Stimulated activated CD8-positive, alpha-beta memory T cell treated with anti-CD3 and anti-CD28 coated beads, Interleukin-15, amount 100 ng/mL, for 24 hours (primary cell): ENCODE measurements around the gene UVRAG.

Experiments used
- DNase-seq: peaks from one replicate; pipeline ENCODE4 v3.0.0-alpha.2; 2020; ENCODE audit warnings: low read depth

UVRAG gene

DNA sequence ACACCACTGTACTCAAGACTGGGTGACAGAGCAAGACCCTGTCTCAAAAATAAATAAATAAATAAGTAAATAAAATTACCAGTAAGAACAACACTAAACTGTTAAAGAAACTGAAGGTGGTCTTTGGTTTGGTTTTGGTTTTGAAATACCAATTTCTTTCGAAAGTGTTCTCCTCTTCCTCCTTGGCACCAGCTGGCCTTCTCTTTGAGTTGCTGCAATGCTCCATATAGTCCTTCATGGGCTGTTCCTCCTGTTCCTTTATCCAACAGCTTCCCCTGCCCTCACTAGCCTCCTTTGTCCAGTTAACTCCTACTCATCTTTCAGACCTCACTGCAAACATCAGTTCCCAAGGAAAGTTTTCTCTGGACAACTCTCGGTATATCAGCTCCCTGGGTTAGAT is 5.0 kb upstream of the UVRAG start:
- no peak for DNase-seq

DNA sequence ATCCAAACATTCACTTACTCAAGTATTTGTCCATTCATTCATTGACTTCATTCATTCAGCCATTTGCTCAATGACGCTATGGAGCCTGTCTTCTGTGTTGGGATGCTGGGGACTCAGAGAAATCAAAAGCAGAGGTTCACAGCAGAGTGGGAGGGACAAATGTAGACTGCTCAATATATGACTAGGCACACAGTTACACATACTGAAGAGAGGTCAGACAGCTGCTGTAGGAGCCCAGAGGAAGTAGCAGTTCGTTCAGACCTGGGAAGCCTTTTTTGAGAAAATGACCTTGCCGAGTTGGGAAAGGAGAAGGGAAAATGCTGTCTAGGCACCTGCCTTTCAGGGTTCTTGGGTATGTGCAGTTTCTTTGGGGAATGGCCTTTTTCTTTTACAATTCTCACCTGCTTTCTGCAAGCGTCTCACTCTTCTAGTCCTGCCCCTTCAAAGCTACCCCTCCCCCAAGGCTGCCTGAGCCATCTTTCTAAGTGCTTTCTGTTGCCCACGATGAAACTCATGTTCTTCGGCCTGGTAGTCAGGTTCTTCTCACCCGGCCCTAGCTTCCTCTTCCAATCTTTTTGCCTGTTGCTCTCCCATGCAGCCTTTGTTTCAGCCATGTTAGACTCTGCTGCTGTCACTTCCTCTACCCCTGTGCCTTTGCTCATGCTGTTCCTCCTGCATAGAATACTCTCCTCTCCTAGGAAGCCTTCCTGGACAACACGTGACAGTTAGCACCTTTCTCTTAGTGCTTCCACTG is 4.2 kb upstream of the UVRAG start:
- no peak for DNase-seq

DNA sequence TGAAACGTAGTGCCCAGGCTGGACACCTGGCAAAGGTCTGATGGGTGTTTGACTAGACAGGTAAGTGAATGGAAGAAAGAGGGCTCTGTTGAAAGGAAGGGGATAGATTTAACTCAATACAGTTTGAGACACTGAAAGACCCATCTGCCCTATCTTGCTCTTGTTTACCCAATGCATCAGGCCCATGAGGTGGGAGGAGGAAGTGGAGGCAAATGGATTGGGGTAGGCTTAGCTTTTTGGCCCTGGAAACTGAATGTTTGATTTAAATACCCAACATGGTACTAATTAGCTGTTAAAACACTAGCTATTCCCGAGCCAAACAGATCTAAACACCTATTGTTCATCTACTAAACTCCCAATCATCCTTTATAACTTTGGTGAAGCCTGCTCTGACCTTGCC is 3.5 kb upstream of the UVRAG start:
- no peak for DNase-seq

DNA sequence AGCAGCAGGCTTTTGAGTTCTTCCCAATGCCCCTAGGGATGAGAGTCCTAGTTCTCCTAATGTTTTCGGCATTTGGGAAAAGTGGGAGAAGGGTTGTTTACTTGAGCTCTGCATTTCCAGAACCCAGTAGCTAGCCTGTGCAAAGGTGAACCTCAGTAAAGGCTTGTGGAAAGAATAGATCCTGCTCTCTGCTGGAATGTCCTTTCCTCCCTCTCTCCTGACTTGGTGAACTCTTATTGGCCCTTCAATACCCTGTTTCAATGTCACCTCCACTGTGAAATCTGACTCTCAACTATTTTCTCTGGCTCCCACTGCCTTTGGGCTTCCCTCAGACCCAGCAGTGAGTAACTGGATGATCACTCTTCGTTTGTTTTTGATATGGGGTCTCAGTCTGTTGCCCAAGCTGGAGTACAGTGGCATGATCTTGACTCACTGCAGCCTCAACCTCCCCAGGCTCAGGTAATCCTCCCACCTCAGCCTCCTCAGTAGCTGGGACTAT is 2.4 kb upstream of the UVRAG start:
- no peak for DNase-seq

DNA sequence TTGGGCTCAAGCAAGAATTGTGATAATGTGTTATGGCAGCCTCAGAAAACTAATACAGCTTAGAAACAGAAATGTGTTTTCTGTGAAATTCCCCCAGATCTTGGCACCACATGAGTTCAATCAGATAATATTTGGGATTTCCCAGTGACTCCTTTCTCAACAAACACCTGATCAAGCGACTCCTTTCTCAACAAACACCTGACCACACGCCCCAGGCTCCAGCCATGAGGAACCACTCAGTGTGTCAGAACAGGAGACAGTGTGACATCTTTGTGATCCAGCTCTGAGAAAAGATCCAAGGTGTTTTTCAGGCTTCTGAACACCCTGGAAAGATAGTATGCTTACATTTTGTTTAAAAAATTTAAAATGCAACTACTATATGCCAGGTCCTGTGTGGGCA is 1.9 kb upstream of the UVRAG start:
- no peak for DNase-seq

DNA sequence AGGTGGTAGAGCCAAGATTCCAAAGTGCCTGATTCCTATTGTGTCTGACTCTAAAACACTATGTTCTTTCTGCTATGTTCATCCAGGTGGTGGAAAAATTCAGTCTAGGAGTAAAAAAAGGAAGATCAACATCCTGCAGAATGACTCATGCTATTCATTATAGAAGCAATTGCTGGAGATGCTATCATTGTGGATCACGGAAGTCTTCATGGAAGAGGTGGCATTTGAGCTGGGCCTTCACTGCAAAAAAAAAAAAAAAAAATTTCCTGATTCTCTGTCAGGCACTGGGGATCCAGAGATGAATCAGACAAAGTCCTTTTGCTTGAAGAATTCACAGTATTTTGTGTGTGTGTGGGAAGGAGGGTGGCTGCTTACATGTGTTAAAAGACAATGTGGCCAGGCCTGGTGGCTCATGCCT is 1.4 kb upstream of the UVRAG start:
- no peak for DNase-seq

DNA sequence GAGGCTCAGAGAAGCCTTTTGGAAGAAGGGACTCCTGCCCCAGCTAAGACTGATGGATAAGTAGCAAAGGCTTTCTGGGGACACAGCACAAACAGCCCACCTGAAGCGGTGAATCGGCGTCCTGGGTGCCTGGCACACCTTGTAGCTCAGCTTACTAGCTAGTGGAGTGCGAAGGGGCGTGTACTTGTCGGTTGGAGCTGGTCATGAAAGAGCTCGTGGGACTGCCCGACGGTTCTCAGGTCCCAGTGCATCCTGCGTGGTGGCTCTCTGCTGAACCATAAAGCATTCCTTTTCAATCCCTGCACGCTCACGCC is 690 bp upstream of the UVRAG start:
- DNase-seq = no peak

DNA sequence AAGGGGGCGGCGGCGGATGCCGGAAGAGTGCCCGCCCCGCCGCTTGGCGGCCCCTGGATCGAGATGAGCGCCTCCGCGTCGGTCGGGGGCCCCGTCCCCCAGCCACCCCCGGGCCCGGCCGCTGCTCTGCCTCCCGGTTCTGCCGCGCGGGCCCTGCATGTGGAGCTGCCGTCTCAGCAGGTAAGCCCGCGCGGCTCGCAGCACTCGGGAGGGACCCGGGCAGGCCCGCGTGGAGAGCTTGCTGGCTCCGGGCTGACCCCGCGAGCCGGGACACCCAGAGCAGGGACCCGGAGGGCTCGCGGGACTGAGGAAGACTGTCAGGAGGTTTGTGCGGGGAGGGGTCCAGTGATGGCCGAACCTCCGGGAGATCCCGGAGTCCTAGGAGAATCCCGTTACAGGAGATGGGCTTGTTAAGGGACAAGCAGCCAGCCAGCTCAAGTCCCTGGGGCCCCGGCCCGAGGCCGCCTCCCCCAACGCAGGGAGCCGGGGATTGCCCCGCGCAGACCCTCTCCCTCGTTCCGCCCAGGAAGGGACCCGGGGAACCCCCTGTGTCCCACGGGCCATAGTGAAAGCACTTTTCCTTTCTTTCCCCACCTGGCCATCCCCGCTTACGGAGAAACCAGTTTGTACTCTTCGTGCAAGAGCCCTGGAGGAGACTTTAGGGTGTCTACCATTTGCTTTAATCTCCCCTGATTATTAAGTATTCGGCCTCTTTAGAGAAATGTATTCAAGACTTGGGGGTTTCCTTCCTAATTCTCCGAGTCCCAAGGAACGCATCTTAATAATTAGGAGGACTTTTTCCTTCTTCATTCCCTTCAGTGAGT is 547 bp downstream of the UVRAG start:
- DNase-seq = peak; percentile 6

DNA sequence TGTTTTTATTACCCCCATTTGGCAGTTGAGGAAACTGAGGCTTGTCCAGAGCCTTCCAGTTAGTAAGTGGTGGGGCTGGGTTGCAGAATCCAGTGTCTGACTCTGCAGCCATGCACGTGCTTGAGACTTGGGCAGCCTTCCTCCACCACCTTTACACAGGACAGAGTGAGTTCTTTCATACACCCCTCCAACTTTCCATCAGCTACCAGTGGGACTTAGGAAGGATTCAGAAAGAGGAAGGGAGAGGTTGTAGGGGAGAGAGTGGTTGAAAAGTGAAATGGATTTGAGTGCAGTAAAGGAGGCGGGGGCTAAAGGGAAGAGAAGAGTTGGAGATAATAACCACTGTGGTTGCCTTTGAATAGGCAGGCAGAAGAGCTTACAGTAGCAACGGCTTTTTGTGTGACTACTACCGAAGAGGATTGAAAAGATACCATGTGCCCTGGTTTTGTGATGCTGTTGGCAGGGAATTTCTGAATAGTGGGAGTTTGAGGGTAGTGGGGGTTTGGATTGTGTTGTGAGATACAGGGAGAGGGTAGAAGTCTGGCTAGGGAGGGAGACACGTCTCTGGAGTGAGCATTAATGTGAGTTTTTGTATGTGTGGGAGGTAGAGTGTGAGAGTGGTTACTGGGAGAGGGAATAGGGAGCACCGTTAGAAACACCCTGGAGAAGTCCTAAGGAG is 1.7 kb downstream of the UVRAG start:
- no peak for DNase-seq

DNA sequence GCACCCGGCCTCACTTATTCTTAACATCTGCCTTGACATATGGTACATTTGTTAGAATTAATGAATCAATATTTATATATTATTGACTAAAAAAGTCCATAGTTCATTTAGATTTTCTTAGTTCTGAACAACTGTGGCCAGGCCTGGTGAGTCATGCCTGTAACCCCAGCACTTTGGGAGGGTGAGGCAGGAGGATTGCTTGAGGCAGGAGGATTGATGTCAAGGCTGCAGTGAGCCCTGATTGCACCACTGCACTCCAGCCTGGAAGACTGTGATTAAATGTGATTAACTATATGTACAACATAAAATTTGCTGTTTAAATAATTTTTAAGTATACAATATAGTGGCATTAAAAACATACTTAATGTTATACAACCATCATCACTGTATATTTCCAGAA is 5.6 kb downstream of the UVRAG start:
- DNase-seq = no peak

DNA sequence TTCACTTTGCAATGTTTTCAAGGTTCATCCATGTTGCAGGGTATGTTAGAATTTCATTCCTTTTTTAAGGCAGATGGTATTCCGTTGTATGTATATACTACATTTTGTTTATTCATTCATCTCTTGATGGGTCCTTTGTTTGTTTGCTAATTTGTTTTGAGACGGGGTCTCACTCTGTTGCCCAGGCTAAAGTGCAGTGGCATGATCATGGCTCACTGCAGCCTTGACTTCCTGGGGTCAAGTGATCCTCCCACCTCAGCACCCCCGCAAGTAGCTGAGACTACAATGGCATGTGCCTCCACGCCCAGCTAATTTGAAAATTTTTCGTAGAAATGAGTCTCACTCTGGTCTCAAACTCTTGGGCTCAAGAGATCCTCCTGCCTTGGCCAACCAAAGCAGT is 6.2 kb downstream of the UVRAG start:
- DNase-seq = no peak

DNA sequence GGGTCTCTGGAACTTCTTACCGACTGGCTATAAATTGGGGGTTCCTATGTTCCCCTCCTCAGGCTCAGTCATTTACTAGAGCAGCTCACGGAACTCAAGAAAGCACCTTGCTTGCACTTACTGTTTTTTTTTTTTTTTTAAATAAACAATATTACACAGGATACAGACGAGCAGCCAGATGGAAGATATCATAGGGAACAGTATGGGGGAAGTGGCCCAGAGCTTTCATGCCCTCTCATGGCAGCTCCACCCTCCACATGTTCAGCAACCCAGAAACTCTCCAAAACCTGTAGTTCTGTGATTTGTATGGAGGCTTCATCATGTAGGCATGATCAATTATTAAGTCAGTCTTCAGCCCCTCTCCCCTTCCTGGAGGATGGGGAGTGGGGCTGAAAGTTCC is 7.5 kb downstream of the UVRAG start:
- DNase-seq = no peak

DNA sequence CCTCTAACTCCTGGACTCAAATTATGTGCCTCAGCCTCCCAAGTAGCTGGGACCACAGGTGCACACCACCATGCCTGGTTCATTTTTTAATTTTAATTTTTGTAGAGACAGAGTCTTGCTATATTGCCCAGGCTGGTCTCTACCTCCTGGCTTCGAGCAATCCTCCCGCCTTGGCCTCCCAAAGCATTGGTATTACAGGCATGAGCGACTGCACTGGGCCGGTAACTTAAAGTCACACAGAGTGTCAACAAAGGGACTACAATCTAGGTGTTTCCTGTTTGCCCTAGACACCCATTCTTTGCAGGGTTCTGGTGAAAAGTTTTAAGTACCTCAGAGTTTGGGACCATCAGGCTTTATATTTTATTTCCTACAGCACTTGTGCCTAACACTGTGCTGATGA is 8.4 kb downstream of the UVRAG start:
- DNase-seq = no peak

DNA sequence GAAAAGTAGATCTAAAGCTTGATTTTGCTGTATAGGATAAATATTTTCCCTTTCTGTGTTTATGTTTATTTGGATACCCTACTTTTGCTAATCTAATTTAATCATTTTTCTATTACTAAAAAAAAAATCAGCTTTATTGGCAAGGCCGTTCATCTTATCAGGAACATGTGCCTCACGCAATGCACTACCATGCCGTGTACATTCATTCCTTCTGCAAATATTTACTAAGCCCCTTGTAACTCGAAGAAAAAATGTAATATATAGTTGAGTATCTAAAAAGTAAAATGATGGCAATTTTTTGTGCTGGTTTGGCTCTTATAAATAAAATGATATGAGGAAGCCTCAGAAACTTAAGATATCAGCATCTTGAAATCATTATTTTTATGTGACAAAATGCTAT is 8.9 kb downstream of the UVRAG start:
- DNase-seq = no peak

DNA sequence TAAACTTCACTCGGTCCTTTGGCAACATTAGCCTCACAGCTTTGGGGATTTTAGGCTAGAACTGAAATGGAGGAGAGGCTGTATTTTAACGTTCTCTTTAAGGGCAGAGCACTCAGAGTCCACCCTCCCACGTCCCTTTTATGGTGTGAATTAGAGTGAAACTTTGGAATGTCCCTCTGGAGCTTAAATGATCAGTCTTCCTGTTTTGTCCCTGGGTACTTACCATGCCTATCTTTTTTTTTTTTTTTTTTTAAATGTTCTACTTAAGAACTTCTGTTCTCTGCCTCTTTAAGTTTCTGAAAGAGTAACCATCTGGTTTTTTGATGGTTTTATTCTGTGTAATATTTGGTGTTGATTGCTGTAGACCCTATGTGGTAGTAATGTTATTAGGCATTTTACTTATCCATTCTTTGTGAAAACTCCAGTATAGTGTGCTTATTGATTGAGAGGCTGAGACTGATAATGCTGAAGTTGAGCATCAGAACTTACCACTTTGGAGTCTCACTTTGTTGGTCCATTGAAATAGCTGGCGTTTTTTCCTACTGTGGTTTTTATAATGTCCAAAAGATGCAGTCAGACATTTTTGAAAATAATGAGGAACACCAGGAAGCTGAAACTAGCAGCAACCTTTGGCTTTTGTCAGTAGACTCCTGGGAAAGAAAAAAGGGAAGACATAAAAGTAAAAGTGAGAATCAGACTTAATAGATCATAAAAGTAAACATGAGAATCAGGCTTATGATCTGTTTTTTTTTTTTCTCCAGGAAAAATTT is 11.6 kb downstream of the UVRAG start:
- DNase-seq = no peak

DNA sequence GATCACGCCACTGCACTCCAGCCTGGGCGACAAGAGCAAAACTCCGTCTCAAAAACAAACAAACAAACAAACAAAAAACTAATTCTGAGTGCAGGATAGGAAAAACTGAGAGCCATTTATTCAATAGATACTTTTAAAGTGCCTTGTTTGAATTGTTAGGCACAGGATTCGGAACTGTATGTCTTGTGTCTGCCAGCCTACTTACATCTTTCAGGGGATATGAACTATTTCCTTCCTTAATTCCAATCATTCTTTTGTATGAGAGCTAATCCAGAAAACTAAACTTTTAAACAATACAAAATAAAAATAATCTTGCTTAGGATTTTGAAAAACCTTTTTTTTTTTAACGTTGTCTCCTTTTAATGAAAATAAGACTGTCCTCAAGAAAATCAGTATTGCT is 12.6 kb downstream of the UVRAG start:
- DNase-seq = no peak

DNA sequence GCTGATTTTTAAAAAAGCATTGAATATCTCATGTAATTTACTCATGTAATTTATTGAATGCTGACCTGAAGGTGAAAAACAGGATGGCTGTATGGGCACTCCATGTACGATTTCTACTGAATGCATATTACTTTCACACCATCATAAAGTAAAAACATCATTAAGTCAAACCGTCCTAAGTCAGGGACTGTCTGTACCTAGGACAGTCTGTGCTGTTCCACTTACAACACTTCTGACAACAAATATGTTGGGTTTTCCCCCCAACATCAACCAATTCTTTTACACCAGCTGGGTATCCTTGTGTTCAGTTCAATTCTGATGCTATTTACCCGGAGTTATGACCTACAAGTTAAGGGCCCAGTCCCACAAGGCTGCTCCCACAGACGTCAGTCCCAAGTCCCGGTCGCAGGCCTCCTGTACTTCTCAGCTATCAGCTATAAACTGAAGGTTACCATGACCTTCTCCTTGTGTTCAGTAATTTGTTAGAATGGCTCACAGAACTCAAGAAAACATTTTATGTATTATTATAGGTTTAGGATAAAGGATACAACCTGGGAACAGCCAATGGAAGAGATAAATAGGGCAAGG is 17.0 kb downstream of the UVRAG start:
- DNase-seq = no peak

DNA sequence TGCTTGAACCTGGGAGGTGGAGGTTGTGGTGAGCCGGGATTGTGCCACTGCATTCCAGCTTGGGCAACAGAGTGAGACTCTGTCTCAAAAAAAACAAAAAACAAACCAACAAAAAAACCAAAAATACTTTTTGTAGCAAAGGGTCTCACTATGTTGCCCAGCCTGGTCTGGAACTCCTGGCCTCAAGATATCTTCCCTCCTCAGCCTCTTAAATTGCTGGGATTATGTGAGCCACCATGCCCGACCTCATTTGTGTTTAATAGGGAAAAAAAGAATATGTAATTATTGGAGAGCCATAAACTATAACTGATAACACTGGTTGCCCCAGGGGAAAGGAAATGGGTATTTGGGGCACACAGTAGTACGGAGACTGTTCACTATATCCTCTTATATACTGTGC is 19.7 kb downstream of the UVRAG start:
- DNase-seq = no peak

DNA sequence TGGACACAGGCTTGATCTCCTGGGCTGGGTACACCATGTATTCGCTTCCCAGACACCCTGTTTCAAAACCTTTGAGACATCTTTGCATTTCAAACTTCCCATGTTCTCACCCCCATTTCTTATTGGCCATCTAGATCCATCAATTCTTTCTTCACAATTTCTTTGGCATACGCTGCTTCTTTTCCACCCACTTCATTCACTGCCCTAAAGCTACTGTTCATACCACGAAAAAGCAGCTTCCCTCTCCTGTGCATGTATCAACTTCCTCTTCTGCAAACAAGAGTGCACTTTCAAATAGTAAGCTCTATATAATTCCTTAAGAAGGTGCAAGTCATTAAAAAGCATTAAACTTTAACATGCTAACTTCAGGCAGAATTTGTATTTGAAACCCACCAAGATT is 21.4 kb downstream of the UVRAG start:
- no peak for DNase-seq

DNA sequence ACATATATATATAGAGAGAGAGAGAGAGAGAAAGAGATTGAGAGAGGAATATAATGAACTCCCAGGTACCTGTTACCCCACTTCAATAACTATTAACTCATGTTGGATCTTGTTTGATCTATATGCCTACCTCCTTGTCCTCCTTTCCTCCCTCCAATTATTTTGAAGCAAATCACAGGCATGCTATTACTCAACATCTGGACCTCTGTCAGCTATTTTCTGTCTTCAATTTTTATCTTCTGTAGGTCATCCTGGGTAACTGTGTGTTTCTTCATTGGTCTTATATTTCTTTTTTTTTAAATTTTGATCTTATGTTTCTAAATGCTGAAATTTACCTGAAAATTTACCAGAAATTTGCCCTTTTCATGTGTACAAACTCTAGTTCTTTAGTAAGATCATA is 24.8 kb downstream of the UVRAG start:
- DNase-seq = no peak

DNA sequence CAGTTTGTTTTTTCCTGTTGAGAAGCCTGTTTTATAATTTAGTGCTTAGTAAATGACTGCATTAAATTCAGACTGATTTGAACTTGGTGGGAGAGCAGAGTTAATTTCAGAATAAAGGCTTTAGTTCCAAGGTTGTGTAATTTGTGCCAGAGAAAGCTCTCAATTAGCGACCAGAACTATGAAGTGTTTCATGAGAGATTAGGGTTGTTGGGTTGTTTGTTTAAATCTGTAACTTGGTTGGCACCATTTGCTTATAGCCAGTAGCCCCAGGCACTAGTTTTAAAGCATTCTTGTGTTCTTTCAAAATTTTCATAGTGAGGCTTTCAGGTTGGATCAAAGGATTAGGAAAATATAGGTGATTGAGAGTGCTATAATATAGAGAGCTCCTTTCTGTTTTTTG is 25.5 kb downstream of the UVRAG start:
- DNase-seq = no peak

DNA sequence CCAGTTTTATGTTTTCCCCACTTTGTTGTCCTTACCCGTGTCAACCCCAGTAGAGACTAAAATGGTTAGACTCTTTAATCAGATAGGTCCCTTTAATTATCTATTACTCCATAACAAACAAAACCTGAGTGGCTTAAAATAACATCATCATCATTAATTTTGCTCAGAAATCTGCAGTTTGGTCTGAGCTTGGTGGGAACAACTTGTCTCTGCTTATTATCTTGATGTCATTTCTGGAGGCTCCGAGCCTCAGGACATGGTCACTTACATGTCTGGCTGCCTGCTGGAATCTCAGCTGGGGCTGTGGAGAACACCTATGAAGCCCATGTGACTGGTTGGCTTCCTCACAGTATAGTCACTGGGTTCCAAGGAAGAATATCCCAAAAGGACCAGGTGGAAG is 26.7 kb downstream of the UVRAG start:
- no peak for DNase-seq
